Amniotic epithelial cell (primary cell): ENCODE data around the gene RWDD4.

ENCODE experiments used
- DNase-seq: peaks from one replicate; pipeline ENCODE4 v3.0.0-alpha.2; 2010; ENCODE audit warnings: low read depth

Gene RWDD4

DNA sequence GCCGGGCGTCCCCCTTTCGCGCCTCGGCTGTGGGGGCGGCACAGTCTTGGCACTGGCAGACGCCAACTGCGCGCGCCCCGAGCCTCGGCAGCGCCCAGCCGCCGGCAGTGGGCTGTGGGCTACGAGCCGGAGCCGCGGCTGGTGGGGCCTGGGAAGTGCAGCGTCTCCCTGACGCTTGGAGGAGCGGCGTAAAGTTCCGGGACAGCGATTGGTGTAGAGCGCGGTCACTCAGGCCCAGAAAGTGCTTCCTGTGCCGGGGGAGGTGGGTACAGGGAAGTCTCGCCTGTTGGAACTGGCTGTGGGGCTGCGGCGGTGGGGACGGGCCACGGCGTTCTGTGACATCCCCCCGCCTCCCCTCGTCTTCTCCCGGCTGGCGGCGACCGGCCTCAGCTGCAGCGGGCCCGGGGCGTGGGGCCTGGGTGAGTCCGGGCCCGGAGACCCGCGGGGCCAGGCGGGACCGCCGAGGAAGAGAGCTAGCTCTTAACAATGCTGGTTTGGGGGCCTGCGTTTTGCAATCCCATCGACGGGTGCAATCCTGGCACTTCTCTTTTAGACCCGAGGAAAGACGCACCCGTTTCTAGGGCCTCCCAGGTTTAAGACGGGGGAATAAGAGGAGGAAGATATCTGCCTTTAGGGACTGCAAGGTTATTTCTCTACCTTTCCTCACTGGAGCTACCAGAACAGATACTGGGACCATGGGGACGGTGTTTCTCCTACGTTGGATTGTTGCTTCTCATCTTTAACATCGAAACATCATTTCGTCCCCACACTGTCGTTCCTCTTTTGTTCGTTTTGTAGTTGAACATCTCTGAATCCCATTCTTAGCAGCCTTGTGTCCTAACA is at the start of gene RWDD4, which contains the start of gene TRAPPC11:
Gene RWDD4 (minus strand): TSS at position 157 of the 843 bp plus-strand sequence. CDS start 233 bp downstream, outside the sequence.
Gene TRAPPC11 (plus strand): TSS at position 265 of the 843 bp plus-strand sequence. CDS start 4,575 bp downstream, outside the sequence.
- DNase-seq = peak; percentile 99

DNA sequence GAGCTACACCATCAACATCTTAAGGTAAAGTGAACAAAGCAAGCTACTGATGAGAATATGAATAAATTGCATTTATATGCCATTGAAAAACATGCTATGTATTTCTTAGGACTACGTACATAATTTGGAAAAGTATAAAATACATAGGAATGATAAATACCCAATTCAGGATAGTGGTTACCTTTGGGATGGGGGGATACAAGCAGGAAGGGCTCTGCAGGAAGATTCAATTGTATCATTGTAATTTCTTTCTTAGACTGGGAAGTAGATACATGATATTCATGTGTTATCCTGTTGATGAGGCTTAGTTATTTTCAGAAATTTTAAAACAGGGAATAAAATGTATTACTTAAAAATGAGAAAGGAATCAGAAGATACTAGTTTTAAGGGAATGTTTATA is 43.5 kb upstream of the RWDD4 start:
- no peak for DNase-seq

DNA sequence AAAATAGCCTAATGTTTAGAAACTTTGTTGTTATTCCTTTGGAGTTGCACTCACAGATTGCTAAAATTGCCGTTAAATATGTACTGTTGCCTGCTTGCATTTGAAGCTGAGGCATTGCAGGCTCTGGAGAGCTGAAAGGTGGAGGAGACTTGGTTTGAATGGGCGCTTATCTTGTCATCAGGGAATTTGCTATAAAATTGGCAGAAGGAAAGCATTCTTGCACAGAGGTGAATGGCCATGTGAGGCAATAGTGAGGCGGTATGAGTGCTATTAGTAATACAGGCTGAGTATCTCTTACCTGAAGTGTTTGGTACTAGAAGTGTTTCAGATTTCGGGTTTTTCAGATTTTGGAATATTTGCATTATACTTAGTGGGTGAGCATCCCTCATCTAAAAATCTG is 41.4 kb upstream of the RWDD4 start:
- DNase-seq = no peak

DNA sequence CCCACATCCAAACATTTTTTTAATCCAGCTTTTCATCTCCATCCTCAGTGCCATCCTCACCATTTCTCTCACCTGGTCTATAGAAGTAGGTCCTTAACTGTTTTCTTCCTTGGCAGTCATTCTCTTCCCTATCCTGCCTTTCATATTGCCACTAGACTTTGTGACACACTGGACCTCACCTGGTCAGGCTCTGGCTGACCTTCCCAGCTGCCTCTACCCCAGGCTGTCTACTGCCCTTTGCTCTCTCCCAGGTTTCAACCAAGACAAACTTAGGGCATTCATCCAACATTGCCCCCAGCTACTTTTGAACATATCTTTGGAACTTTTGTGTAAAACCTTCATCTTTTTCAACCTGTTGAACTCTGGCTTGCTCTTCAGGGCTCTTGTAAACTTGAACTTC is 39.9 kb upstream of the RWDD4 start:
- no peak for DNase-seq

DNA sequence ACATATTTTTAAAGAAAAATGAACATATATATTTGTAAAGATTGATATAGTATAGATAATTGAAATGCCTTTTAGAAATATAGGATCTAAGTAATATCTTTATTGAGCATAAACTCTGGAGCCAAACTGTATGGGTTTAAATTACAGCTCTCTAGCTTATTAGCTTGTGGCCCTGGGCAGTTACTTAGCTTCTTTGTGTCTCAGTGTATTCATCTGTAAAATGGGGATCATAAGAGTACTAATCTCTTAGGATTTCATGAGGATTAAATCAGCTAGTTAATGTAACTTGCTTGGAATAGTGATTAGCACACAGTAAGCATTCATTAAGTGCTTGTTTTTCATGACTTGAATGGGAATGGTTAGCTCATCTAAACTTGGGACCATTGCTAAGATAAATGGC is 32.9 kb upstream of the RWDD4 start:
- DNase-seq = no peak

DNA sequence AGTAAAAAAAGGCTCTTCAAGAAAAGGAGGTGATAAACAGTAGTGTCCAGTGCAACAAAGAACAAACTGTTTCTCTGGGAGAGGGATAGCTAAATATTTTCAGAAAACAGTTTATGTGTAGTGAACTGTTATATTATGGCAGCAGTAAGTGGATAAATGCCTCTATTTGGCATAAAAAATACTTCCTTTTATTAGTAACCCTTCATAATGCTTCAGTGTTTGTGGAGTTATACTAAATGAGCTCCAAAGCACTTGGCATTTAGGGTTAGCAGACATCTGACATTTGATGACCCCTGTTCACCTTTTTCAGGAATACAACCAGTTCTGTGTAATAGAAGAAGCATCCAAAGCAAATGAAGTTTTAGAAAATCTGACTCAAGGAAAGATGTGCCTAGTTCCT is 32.0 kb upstream of the RWDD4 start:
- no peak for DNase-seq

DNA sequence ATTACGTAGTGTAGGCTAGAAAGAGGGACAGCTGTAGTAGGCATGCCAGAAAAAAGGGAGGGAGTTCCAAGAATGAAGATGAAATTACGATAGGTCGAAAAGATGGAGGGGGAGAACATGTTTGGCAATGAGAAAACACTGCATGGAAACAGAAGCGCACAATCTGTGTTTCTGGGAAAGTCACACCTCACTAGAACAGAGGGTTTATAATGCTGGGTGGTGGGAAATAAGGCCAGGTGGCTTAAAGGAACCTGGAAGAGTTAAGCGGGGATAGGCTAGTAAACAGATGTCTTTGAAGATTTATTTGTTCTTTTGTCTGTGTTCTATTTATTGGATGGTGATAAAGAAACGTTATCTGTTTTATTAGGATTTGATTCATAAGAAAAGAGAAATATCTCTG is 29.2 kb upstream of the RWDD4 start:
- DNase-seq = no peak

DNA sequence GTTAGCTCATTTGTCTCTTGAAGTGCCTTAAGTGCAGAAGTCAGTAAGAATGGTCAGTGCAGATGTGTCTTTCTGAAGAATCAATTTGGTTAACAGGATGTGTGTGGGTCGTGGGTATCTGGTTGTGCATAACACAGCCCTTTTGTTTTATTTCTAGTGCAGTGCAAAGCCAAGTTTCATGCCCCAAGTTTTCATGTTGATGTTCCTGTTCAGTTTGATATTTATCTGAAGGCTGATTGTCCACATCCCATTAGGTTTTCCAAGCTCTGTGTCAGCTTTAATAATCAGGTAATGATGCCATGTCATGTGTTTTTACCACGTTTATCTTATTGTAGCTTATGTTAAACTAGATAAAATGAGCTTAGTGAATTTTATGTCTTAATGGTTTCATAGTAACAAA is 27.5 kb upstream of the RWDD4 start:
- no peak for DNase-seq

DNA sequence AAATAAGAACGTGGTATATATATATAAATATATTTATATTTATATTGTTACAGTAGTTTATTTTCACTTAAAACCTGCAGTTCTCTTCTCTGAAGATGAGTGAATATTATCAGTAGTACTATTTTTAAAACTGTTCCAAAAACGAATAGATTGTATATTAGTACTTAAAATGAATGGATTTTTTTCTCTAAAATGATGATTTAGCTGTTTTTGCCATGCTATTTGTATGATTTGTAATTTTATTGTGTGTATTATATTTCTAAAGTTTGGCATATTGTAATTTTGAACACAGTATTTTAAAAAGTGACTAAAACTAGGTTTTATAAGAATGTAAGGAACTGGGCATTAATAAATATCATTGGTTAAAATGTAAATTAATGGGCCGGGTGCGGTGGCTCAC is 22.1 kb upstream of the RWDD4 start:
- no peak for DNase-seq

DNA sequence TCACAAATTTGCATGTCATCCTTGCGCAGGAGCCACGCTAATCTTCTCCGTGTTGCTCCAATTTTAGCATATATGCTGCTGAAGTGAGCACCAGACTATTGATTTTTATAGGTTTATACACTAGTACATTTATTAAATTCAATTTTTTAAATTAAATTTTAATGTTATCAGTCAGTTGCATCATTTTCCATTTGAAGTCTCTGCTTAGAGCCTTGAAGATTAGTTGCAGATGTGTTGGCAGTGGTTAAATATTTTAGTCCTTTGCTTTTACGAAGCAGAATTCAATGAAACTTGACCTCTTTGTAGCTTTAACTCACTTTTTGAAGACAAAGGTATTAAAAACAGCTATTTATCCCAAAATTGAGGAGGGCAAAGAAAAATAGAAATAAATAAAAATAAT is 16.6 kb upstream of the RWDD4 start:
- no peak for DNase-seq

DNA sequence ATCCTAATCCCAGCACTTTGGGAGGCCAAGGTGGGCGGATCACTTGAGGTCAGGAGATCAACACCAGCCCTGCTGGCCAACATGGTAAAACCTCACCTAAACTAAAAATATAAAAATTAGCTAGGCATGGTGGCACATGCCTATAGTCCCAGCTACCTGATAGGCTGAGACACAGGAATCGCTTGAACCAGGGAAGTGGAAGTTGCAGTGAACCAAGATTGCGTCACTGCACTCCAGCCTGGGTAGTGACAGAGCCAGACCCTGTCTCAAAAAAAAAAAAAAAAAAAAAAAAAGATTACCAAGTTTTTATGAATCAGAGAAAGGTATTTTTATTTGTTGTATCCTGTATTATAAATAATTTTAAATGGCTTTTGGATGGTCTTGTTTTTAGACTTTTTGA is 15.2 kb upstream of the RWDD4 start:
- no peak for DNase-seq

DNA sequence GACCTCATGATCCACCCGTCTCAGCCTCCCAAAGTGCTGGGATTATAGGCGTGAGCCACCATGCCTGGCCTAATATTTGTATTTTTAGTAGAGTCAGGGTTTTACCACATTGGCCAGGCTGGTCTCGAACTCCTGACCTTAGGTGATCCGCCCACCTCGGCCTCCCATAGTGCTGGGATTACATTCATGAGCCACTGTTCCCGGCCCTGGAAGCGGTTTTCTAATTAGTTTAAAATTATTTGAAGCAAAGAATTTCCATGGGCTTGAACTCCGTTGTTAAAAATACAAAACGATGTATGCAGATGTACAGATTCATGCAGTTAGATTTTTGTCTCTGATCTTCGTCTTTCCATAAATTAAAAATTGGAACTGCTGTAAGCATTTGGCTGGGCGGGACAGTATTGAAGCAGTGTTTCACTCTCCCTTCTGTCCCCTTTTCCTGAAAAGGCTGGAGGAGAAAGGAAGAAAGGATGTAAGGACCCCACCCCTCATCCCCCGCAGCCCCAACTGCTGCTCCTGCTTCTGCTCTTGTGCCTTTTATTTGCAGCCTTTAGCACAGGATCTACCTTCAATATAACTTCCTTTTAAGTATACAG is 12.1 kb upstream of the RWDD4 start:
- no peak for DNase-seq

DNA sequence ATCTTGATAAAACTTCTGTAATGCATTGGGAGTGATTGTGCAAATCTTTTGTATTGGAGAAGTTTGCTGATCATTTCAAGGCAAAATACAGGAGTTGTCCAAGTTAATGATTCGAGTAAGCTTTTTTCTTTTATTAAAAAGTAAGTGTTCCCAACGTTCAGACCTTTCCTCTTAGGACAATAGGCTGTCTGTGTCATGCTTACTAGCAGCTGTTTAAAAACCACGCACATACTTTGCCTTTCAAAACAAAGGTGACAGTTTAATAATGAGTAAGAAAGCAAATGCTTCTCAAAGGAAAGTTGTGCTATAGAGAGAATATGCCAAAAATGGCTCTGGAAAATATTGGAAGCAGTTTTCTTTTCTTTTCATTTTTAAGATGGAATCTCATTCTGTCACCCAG is 11.3 kb upstream of the RWDD4 start:
- no peak for DNase-seq

DNA sequence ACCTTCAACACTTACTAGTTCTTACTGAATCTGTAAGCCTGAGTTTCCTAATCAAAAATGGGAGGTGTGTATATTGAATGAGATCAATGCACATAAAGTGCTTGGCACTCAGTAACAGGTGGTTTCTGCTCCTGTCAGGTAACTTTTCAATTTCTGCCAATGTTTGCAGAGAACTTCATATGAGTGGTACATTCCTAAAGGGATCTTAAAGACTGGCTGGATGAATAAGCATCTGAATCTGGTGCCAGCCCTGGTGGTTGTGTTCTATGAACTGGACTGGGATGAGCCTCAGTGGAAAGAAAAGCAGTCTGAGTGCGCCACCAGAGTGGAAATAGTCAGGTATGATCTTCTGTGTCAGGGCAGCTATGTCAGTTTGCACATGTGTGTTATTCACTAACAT is 7.1 kb upstream of the RWDD4 start:
- no peak for DNase-seq

DNA sequence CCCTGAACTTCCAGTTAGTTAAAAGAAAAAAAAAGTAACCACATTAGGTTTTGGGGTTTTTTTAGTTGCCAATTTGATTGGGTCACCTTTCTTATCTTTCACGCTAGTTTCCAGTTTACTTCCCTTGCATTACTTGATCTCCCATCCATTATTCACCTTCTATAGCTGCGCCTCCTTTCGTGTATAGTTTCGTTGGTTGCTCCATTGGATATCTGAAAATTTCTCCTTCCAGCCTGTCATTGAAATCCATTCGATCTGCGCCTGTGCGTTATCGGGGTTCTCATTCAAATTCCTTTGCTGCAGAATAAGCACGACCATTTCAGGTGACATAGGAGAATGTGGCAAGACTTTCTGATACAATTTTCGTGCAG is 872 bp upstream of the RWDD4 start:
- DNase-seq = no peak

DNA sequence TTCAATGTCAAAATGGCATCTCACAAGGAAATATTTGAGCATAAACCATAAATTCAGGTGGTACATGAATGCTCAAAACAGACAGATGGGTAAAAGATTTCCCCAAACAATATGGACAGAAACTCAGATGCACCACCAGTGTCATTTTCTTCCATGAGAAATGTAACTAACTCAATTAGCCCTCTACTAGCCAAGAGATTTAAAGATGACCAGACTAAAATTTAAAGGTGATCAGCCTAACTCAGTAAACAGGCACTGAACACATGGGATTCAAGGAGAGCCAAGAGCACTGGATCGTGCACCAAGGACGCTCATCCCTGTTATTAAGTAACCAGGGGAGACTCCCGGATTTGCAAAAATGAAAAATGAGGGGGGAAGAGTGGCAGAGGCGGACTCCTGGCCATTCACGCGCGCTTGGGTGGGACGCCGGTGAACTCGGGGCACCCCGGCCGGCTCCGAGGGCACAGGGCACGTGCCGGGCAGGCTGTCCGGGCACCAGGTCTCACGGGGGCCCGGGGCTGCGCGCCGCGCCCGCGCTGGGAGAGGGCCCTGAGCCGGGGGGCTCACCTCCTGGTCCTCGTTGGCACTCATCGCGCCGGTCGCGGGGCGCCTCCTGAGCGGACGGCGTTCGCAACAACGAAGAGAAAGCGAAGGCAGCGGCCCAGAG is 490 bp downstream of the RWDD4 start:
- DNase-seq = peak; percentile 21

DNA sequence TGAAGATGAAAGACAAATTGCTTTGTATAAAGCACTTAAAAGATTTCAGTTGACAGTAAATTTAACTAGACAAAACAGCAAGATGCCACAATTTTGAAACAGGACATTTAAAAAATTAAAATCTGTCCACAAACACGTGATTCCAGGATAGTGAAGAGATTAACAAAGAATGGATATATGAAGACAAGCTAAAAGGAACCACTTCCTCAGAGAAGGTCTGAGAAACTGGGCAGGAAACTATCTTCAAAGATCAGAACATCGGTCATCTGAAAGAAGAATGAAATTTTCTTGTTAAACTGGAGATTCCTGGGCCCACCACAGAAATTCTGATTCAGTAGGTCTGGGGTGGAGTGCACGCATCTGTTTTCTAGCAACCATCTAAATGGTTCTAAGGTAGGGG is 1.4 kb downstream of the RWDD4 start:
- DNase-seq = peak; percentile 19

DNA sequence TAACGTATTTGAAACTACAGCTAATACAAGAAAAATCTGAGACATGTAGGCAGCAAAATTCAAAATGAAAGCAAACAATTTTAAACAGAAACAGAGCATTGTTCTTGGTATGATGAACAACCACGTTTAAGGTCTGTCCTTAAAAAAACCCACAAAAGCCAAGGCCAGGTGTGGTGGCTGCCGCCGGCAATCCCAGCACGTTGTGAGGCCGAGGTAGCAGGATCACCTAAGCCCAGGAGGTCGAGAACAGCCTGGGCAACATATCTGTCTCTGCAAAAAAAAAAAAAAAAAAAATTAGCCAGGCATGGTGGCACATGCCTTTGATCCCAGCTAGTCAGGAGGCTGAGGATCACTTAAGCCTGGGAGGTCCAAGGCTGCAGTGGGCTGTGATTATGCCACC is 13.7 kb downstream of the RWDD4 start:
- no peak for DNase-seq

DNA sequence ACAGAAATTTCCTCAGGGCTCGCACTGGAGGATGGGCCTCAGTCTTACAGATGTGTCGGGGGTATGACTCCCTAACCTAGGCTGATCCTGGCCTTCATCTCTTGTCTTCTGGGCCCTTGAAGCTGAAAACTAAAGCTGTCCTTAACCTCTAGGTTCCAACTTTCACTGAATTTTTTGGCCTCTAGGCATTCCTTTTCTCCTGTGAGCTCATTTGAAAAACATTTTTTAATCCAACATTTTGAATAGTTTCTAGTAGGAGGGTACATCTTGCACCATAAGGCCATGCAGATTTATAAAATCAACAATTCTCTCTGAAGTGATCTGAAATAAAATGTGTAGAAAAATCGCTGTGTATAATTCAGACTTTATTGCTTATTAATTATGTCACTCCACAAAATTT is 19.7 kb downstream of the RWDD4 start:
- no peak for DNase-seq

DNA sequence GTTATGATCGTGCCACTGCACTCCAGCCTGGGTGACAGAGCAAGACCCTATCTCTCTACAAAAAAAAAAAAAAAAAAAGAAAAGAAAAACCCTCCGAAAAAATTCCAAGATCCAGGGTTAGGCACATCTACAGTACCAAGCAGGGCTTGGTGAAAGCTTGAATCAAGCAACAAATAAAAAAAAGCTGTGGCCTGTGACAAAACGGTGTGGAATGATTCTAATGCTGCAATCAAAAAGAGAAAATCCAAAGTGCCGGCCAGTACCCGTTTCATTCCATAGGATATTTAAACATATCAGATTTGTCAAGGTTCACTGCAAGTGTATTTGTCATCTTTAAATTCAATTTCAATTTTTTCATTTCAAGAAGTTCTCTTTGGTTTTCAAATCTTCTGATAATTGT is 20.5 kb downstream of the RWDD4 start:
- no peak for DNase-seq

DNA sequence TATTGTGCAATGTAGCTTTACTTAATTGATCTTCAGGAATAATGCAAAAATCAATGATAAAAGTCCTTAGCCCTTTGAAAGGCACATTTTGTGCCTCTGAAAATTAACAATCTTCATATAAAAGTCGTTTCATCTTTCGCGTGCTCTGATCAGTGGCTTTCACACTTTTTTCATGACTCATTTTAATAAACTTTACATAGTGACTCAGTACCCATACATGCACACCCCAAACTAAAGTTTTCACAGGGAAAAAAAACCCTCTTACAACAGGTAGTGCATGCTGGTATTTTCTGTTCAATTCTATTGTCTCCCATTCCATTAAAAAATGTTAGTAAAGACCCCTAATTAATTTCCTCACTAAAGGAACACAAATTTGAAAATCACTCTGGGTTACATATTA is 21.5 kb downstream of the RWDD4 start:
- DNase-seq = no peak

DNA sequence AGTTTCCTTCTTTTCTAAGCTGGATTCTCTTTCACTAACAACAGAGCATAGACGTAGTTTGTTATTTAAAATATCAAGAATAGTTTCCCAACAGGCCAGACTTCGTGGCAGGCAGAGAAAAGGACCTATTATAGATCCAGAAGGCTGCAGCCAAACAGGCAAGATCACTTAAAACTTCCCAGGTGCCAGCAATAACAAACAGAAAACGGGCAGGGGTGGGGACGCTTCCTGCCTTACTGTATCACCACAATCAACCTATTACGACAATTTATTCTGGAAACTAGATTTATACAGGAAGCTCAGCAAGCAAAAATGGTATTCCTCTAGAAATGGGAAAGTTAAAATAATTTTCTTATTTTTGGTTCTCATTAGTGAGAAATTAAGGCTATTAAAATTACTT is 22.1 kb downstream of the RWDD4 start:
- no peak for DNase-seq

DNA sequence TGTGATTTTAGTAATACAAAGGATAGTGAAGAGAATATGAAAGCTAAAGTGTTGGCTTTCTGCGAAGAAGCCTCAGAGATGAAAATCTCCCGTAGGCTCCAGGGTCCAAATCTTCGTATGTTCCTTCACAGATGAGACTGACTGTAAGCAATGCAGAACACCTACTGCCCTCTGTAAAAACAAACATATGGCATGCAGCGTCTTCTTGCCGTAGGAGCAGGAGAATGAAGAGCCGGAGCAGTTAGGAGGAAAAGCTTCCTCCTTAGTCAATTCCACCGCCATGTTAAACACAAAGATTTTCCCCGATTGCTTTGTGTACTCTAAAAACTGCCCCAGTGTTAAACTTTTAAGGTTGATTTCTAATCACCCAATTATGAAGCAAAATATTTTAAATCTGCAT is 22.5 kb downstream of the RWDD4 start:
- DNase-seq = no peak
